GM19452 (cell line): ENCODE results near the gene RBM6.
"Not testable (repeated sequence)": the region's sequence is repeated elsewhere in the genome, so short reads cannot be mapped to it uniquely, and the experiment has no call there.

ENCODE experiments used
- ATAC-seq: cut with Tn5 transposase; IDR thresholded peaks from one replicate; pipeline ENCODE4 v1.9.1; 2021; ENCODE audit not compliant: unreplicated experiment

The RBM6 gene

DNA sequence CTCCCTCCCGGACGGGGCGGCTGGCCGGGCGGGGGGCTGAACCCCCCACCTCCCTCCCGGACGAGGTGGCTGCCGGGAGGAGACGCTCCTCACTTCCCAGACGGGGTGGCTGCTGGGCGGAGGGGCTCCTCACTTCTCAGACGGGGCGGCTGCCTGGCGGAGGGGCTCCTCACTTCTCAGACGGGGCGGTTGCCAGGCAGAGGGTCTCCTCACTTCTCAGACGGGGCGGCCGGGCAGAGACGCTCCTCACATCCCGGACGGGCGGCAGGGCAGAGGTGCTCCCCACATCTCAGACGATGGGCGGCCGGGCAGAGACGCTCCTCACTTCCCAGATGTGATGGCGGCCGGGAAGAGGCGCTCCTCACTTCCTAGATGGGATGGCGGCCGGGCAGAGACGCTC is 145.0 kb downstream of the RBM6 start:
- not testable (repeated sequence) for ATAC-seq

DNA sequence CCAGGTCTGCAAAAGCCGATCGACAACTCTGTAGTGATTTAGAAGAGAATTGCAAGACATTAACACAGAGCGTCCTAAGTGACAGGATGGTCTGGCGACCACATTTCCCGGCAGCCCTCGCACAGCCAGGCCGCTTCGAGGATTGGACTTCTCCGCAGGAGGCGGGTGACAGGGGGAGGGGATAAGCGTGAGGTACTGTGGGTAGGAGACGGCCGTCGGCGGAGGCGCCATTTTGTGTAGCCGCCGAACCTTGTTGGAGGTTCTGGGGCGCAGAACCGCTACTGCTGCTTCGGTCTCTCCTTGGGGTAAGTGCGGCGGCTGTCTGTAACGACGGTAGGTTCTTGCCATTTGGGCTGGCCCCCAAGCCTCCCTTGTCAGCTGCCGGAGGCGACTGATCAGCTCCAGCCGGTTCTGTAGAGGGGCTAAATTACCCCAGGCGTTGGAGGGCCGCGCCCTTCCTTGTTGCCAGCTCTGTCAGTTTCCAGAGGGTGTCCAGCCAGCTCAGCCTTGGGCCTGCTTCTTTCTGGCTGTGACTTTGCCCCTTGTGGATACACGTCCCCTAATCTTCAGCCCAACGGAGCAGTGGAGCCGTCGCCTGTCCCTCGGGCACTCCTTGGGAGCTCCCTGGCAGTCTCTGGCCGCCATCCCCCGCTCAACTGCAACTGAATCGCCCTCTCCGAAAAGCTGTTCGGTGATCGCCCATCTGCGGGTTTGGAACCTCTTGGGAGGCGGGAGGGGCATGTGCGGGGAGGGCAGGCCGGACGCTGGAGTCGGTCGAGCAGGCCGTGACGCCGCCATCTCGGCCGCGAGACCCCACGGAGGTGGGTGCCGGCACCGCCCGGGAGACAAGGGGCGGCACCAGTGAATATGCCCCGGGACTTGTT is 149.0 kb downstream of the RBM6 start, which contains the start of gene RBM5:
Gene RBM5, plus strand, starts transcription at position 195 of the 884 bp plus-strand sequence. CDS start 1,516 bp downstream, outside the sequence.
- peak; percentile 96 for ATAC-seq

DNA sequence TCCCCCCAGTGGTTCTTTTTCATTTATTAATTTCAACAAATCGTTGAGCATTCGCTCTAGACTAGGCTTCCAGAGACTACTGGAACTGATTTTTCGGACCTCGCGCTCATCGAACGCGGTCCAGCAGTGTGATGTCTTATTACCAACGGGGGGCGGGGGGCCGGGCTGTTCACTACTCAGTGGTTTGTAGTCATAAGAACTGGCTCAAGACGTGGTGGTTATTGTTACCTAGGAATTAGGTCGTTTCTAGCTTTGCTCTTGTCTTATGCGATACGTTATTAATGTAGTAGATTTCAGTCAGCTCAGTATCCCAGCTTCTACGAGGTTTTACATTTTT is 149.6 kb downstream of the RBM6 start:
- ATAC-seq, result no peak

DNA sequence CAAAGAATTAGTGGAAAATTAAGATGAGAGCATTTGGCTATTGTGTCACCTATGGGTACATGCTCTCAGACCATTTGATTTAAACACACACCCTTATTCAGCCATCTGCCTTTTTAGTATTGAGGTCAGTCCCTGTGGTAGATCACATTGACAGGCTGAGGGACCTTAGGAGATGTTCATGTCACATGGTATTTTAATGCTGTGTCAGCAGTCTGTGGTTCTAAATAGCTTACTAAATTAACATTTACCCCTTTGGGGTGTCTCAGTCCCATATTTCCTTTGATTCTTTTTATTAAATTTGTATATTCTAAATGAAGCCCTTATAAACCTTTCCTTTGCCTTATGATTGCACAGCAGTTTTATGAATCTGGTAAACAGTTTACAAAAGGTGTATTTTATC is 151.0 kb downstream of the RBM6 start:
- ATAC-seq, result no peak

DNA sequence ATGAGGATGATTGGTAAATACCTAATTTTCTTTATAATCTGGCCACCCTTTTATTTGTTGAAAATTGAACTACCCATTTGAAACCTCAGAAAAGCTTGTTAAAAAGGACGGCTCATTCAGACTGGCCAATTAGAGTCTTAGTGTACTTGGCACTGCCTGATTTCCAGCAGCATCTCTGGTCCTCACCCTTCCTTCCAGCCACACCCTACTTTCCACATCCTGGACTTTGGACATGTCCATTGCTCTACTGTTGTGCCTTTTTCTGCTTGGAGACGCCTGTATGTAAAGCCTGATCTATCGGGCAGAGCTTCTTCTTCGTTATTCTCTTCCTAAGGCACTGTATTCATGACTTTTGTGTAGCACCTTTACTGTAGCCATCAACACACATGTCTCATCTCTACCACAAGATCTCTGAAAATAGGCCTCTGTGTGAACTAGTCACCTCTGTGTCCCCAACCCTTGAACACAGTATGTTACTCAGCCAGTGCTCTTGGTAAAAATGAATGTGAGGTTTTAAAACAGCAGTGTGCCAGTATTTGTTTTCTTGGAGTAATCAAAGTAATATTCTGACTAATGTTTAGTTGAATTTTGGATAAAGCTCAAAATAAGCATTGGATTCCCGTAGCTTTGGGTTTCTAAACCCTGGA is 155.5 kb downstream of the RBM6 start:
- no peak for ATAC-seq

DNA sequence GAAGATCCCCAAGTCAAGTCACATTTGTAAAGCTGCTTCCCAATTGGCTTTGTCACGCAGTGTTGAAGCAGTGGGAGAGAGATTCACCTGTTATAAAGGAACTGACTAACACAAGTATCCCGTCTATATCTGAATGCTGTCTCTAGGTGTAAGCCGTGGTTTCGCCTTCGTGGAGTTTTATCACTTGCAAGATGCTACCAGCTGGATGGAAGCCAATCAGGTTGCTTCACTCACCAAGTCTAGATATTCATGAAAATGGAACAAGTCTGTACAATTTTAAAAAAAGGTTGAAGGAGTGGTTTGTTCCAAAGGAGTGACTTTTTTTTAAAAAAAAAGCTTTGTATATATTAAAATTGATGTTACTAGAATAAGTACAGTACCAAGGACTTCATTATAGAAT is 160.4 kb downstream of the RBM6 start:
- ATAC-seq, result no peak

DNA sequence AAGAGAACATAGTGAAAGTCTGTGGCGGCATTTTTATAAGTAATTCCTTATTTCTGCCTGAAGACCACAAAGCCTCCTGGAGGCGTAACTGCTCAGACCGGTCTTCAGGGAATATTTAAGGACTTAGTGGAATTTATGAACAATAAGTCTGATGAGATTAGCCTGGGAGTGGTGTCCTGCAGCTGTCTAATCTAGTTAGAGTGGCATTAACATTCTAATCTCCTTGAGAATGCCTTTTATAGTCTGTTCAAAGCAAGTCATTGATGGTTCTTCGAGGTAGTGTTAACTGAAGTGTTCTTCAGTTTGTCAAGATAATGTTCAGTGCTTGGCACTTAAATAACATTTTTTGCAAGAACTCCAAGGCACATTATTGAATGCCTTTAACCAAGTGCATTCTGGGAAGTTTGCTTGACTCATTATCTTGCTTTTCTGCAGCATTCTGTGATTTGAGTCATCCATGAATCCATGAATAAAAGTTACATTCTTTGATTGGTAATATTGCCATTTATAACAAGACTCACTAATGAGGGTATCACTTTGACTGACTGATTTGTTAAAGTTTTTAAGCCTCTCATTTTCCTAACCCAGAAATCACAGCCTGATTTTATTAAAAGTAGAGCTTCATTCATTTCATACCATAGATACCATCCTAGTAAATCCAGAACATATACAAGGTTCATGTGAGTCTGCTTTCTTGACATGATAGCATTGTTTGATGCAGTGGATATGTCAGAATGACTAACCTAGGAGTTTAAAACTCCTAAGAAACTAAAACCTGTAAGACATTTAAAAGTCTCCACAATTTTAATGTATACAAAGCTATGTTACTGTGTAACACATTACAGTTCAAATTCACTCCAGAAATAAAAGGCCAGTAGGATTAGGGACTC is 161.3 kb downstream of the RBM6 start:
- ATAC-seq, result no peak

DNA sequence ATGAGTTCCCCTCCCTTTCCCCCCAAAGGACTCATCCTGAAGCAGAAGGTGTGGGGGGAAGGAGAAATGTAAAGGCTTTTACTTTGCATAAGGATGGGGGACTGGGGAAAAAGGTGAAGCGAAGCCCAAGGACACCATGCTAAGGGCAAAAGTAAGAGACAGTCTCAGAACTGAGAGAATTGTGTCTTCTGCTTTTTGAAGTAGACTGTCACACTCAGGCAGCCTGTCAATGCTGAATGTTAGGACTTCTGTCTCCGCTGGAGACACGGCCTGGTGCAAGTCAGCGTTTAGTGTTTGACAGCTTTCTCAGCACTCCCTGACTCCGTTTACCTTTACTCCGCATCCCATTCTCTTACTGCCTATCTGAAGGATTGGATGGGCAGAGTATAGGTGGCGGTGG is 162.6 kb downstream of the RBM6 start:
- ATAC-seq, result no peak

DNA sequence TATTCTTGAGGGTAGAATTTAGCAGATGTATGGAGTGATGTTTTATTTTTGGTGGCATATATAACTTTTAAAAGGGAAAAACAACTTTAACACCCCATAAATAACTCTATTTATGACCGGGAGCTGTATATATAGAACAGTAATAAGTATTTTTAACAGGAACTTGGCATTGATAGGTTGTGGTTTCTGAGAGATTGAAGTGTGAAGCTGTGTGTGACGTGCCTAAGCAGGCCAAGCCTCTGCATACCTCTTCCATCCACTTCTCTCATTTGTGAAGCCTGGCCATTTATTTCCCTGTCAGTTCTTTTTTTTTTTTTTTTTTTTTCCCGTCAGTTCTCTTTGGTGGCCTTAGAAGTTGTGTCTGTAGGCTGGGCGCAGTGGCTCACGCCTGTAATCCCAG is 171.8 kb downstream of the RBM6 start:
- ATAC-seq, result no peak

DNA sequence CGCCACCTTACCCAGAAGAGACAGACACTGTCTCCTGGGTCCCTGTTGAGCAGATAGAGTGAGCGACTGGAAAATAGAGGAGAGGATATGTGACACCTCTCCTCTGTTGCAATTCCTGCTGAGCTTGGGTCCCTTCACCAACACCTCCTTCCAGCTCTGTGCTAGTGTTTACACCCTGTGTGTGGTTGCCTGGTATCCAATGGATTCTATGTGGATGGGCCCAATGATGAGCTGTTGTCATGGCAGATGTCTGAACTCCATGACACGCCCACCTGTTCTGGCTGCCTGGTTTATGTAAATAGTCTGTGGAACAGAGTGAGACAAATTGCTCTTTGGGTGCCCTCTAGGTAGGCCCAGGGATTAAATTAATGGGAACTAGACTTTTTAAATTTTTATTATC is 172.5 kb downstream of the RBM6 start:
- ATAC-seq, result no peak

DNA sequence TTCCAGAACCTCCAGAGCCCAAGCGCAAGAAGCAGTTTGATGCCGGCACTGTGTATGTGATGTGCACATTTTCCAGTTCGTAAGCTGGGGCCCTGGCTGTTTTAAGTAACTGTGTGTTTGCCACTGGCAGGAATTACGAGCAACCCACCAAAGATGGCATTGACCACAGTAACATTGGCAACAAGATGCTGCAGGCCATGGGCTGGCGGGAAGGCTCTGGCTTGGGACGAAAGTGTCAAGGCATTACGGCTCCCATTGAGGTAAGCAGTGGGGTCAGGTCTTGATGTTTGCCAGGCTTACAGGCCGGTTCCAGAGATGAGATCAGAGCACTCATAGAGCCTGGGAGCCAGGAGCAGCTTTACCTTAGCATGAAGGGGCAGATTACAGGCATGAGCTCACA is 177.2 kb downstream of the RBM6 start:
- ATAC-seq, result no peak

DNA sequence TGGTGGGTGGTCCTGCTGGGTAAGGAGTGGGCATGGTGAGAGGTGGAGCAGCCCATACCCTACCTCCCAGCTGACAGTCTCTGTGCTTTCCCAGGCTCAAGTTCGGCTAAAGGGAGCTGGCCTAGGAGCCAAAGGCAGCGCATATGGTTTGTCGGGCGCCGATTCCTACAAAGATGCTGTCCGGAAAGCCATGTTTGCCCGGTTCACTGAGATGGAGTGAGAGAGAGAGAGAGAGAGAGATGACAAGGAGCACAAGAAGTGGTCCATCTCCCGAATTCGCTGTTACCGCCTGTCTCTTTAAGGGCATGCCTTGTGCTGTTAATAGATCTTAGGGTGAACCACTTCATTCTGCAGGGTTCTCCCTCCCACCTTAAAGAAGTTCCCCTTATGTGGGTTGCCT is 178.3 kb downstream of the RBM6 start:
- no peak for ATAC-seq

DNA sequence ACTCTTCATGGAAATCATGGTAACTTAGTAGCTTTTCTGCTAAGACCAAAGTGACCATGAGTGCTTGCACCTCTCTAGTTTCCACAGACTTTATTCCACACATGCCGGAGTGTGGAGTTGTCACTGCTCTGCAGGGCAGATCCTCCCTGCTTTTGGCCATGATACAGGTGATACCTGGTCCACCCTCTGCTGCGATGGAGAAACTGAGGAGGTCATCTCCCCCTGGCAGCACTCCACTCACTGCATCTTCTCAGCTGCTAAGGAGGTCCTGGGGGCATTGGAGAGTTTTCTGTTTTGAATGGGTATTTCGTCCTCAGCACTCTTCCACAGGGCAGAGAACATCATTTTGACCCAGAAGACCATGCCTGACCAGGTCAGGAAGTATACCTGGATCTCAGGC is 179.8 kb downstream of the RBM6 start:
- ATAC-seq, result no peak

DNA sequence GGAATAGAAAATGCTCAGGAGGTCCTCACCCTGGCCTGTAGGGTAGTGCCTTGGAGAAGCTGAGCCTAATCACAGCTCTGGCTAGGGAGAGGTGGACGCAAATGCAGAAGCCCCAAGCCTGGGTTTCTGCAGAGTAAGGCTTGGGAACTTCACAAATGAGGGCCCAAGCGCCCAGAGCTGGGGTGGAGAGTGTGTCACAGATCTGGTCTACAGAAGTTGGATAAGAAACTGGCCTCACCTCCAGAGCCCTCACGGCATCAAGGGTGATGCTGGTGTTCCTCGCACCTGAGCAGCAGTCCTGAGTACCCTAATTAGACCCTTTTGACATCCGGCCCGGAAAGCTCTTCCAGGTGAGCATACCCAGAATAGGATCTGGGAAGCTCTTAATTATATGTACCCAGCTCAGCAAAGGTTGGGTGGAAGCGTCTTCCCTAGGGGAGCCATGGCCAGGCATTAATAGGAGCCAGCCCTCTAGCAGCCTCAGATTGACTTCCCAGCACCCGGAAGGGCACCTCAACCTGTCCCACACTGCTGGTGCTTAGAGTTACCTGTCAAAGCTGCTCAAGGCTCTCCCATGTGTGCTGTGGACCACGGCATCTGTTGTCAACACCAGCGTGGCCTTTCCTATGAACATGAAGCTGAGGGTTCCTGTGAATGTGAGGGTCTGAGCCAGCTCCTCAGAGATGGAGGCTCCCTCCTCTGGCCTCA is 180.6 kb downstream of the RBM6 start:
- no peak for ATAC-seq

DNA sequence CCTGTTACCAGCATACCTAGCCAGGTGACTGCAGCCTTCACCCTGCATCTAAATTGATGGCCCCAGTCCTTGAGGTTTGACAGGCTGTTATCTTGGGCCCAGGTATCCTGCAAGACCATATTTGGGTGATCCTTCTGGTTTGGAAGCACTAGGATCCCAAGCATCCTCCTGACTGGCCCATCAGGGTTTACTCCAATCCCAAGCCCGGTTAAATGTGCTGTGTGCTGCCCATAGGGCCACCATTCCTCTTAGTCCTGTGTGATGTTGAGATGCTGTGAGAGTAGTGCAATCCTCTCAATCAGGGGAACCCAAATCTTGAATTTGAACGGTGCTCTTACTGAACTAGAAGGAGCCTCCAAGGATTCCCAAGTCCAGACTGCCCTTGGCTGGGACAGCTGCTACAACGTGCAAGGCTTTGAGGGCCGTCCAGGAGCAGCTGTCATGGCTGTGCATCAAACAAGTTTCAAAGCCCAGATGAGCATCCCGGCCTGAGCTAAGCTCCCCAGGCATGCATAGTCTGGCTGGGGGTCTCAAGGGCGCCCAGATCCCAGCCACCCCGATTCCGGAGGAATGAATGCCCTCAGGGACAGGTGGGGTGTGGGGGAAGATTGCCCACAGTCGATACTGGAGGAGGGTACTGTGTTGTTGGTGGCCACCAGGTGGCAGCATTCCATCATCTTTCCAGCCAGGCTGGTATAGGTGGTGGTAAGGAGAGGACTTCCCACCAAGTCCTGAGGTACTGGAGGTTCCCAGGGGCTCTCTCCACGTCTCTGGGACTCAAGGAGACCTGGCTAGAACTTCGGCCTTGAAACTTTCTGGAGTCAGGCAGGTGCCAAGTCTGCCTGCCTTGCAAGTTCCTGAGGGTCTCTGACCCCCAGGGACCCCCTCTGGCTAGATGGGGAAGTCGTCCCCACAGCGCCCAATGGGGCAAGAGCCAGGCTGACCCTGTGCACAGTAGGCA is 181.4 kb downstream of the RBM6 start:
- ATAC-seq, result no peak

DNA sequence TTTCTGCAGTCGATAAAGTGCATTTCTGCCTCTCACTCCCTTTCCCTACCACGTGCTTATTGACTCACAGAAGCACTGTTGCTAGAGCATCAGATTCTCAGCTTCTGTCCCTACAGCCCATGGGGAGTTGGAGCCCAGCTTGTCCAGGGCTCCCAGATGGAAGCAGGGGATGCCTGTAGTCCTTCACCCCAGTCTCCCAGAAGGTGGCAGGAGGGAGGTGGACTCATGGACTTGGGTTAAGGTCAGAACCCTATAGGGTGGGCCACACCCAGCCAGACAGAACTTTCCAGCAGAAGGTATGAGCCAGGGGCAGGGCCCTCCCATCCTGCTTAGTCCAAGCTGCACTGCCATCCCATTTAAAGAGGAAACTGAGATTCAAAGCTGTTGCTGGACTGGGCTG is 182.1 kb downstream of the RBM6 start:
- ATAC-seq, result no peak

DNA sequence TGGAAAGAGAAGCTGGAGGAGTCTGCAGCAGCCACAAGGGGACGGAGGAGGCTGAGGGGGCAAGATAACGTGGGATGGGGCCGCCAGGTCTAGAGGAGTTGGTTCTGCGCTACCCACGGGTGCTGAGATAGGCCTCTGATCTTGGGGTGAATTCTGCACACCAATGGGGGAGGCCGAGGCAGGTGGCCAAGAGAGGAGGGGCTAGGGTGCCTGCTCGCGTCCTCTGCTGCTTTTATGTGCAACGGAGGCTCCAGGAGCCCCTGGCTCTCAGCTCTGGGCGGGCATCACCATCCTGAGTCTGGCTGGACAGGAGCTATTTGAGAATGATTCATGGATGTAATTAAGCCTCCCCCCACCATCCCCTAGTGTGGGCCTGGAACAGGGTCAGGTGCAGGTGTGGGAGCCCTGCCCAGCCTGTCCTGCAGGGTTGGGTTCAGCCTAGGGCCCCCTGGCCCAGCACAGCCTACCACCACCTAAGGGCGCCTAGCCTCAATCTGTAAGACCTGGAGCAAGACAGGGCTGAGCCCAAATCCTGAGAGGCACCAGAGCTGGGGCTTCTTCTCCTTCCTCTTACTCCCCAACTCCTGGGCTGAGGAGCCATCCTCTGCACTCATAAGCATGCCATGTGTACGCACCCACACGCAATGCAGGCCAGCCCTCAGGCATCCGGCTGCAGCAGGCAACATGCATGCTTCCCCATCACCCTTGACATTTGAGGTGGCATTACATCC is 182.9 kb downstream of the RBM6 start:
- ATAC-seq, result no peak

DNA sequence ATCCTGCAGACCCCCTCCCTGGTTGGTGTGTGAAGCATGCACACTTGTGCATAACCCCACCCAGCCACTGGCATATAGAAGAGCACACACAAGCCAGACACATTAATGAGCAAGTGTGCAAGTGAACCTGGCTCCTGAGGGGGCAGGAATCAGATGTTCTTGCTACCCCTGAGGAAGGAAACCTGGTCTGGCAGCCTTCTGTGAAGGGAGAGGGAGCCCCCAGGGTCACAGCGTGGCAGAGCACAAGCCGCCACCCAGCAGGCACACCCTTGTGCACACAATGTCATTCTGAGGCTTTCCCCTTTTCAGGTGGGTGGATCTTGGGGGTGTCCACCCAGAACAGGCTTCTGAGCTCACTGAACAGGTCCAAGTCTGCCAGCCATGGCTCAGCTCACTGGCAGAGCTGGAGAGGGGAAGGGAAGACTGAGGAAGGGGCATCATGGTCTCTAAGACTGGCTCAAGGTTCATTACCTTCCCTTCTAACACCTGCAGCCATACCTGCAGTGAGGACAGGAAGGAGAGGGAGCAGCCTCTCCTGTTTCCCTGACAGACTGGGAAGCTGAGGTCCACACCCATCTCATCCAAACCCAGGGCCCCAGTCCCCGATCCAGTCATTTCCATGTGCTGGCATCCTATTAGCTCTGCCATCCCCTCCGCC is 183.6 kb downstream of the RBM6 start:
- ATAC-seq, result no peak
